GM10266 (cell line): Measurements from ENCODE around the gene ACSL6.

ENCODE experiments used
- DNase-seq: peaks from one replicate; pipeline ENCODE4 v3.0.0; 2012; ENCODE audit errors: extremely low spot score
- CTCF ChIP-seq: IDR thresholded peaks from 2 replicates; pipeline ENCODE4 v1.5.1; 2012; ENCODE audit warnings: mild to moderate bottlenecking, low read depth; ENCODE audit not compliant: control insufficient read depth, insufficient read depth; ENCODE audit errors: missing control alignments

The ACSL6 gene

GRCh38 chr5:131987251-131987650 lies 24.2 kb downstream of the ACSL6 start:
- DNase-seq = no peak
- no peak for TF ChIP-seq CTCF

- DNase-seq = no peak
- no peak for TF ChIP-seq CTCF
These were observed 25.1 kb downstream of the ACSL6 start for GRCh38 chr5:131986161-131986912.

GRCh38 chr5:131984956-131985665 lies 26.3 kb downstream of the ACSL6 start:
- DNase-seq = no peak
- TF ChIP-seq CTCF = no peak

GRCh38 chr5:131983244-131983771 lies 28.1 kb downstream of the ACSL6 start:
- DNase-seq = no peak
- TF ChIP-seq CTCF = no peak

GRCh38 chr5:131981516-131981915 lies 29.9 kb downstream of the ACSL6 start:
- no peak for DNase-seq
- TF ChIP-seq CTCF = no peak

GRCh38 chr5:131980696-131981095 lies 30.8 kb downstream of the ACSL6 start:
- no peak for DNase-seq
- TF ChIP-seq CTCF = no peak

GRCh38 chr5:131979816-131980215 lies 31.6 kb downstream of the ACSL6 start:
- TF ChIP-seq CTCF = no peak
- DNase-seq = no peak
